H1 (cell line): ENCODE measurements around the gene KLRF1. TPM values are rescaled to one million over a fixed set of nuclear protein-coding genes. Genes with fewer than 3 reads are reported as not detected.

Experiments
- CTCF ChIA-PET: fragments of 300-600 bp; sonication (Branson Sonifier 250); formaldehyde crosslinking; loops from one replicate; lab custom pipeline; 2021; ENCODE audit not compliant: partially characterized antibody; lab: Charles Lee
- POLR2A ChIA-PET: fragments of 300-600 bp; sonication (Branson Sonifier 250); formaldehyde crosslinking; loops from one replicate; lab custom pipeline; 2021; ENCODE audit warnings: inconsistent platforms; ENCODE audit not compliant: partially characterized antibody; lab: Charles Lee
- DNase-seq, 2 experiments: peaks; one replicate each; pipeline versions ENCODE4 v3.0.0 to v3.0.0-alpha.2; 2010 to 2022; ENCODE audit warnings: low spot score in 2 of 2, low read depth in 1 of 2, mixed read lengths in 1 of 2
- FAIRE-seq: peaks from 2 replicates; lab custom pipeline; 2011; peaks lifted over from hg19 to GRCh38; lab: Jason Lieb, UNC
- H2AFZ ChIP-seq: 2 replicates; pipeline ENCODE4 v1.8.1; 2012; ENCODE audit warnings: low read length, inconsistent platforms
- H2AK5ac ChIP-seq: 2 replicates; pipeline ENCODE4 v1.6.1; 2013; ENCODE audit warnings: low read depth, low read length
- H2BK120ac ChIP-seq: replicated peaks from 2 replicates; pipeline ENCODE3; 2013; ENCODE audit warnings: low read depth, low read length, inconsistent platforms
- H2BK12ac ChIP-seq: 2 replicates; pipeline ENCODE4 v1.6.1; 2013; ENCODE audit warnings: low read depth, low read length
- H2BK15ac ChIP-seq: 2 replicates; pipeline ENCODE4 v1.6.1; 2013; ENCODE audit warnings: low read length
- H2BK20ac ChIP-seq: 2 replicates; pipeline ENCODE4 v1.6.1; 2013; ENCODE audit warnings: low read length
- H2BK5ac ChIP-seq: 2 replicates; pipeline ENCODE4 v1.6.1; 2013; ENCODE audit warnings: low read depth, low read length
- H3K14ac ChIP-seq: 2 replicates; pipeline ENCODE4 v1.6.1; 2013; ENCODE audit warnings: inconsistent platforms; ENCODE audit not compliant: insufficient read length
- H3K18ac ChIP-seq: 2 replicates; pipeline ENCODE4 v1.6.1; 2013; ENCODE audit warnings: low read length; ENCODE audit errors: extremely low read depth
- H3K23ac ChIP-seq: 2 replicates; pipeline ENCODE4 v1.6.1; 2013; ENCODE audit warnings: inconsistent platforms; ENCODE audit not compliant: insufficient read length
- H3K23me2 ChIP-seq: 2 replicates; pipeline ENCODE4 v1.6.1; 2013; ENCODE audit warnings: low read depth, low read length
- H3K27ac ChIP-seq: 2 replicates; pipeline ENCODE4 v1.6.1; 2011; ENCODE audit warnings: low read depth, low read length, inconsistent platforms
- H3K27me3 ChIP-seq, 4 experiments: replicated peaks in 1 of 4; 1 replicate in 1 of 4; 2 replicates in 3 of 4; pipeline versions ENCODE4 v1.6.1 to v1.8.1; 2011 to 2013; ENCODE audit warnings: low read length in 3 of 4, mild to moderate bottlenecking in 3 of 4, inconsistent platforms in 2 of 4, mixed read lengths in 2 of 4, moderate library complexity in 1 of 4; ENCODE audit not compliant: control insufficient read depth in 3 of 4, insufficient read depth in 3 of 4; ENCODE audit errors: extremely low read depth in 1 of 4
- H3K36me3 ChIP-seq, 4 experiments: 2 replicates each; pipeline versions ENCODE4 v1.6.1 to v1.8.1; 2011 to 2013; ENCODE audit warnings: mild to moderate bottlenecking in 4 of 4, low read length in 3 of 4, moderate library complexity in 2 of 4, control low read depth in 1 of 4, inconsistent platforms in 1 of 4; ENCODE audit not compliant: insufficient read depth in 4 of 4, control insufficient read depth in 2 of 4
- H3K4ac ChIP-seq: replicated peaks from 2 replicates; pipeline ENCODE3; 2013; ENCODE audit warnings: low read length, low read depth, mixed read lengths, inconsistent platforms; ENCODE audit not compliant: insufficient read length
- H3K4me1 ChIP-seq, 4 experiments: replicated peaks in 1 of 4; 1 replicate in 1 of 4; 2 replicates in 3 of 4; pipeline versions ENCODE4 v1.6.1 to v1.8.1; 2011 to 2013; ENCODE audit warnings: low read length in 3 of 4, inconsistent platforms in 2 of 4, mixed read lengths in 1 of 4; ENCODE audit not compliant: insufficient read depth in 4 of 4, control insufficient read depth in 3 of 4
- H3K4me2 ChIP-seq, 2 experiments: 2 replicates each; pipeline versions ENCODE4 v1.6.1 to v1.8.1; 2011 to 2013; ENCODE audit warnings: low read depth in 2 of 2, low read length in 2 of 2, control low read depth in 1 of 2, inconsistent platforms in 1 of 2, mild to moderate bottlenecking in 1 of 2; ENCODE audit not compliant: insufficient read depth in 1 of 2
- H3K4me3 ChIP-seq, 4 experiments: fragments of 200-600, 300-600 bp in 1 of 4; sonication (generic), shearing (Covaris generic), sonication (Bioruptor Twin) in 1 of 4; 2 replicates each; pipeline versions ENCODE4 v1.5.1 to v1.8.1; 2011 to 2016; ENCODE audit warnings: low read length in 4 of 4, low read depth in 3 of 4, control low read depth in 2 of 4, inconsistent platforms in 2 of 4, mild to moderate bottlenecking in 2 of 4, mixed read lengths in 1 of 4, moderate library complexity in 1 of 4; ENCODE audit not compliant: insufficient read depth in 2 of 4; ENCODE audit errors: extremely low read depth in 1 of 4
- H3K56ac ChIP-seq: replicated peaks from 2 replicates; pipeline ENCODE3; 2013; ENCODE audit warnings: low read depth, mild to moderate bottlenecking, mixed read lengths, low read length, inconsistent platforms; ENCODE audit not compliant: insufficient read length
- H3K79me1 ChIP-seq: 2 replicates; pipeline ENCODE4 v1.6.1; 2013; ENCODE audit warnings: low read depth, low read length, control low read depth
- H3K79me2 ChIP-seq, 2 experiments: 2 replicates each; pipeline versions ENCODE4 v1.6.1 to v1.8.1; 2012 to 2013; ENCODE audit warnings: low read length in 2 of 2, mild to moderate bottlenecking in 2 of 2, inconsistent platforms in 1 of 2; ENCODE audit not compliant: insufficient read depth in 2 of 2, control insufficient read depth in 1 of 2
- H3K9ac ChIP-seq, 4 experiments: replicated peaks in 1 of 4; 1 replicate in 1 of 4; 2 replicates in 3 of 4; pipeline versions ENCODE4 v1.6.1 to v1.8.1; 2011 to 2013; ENCODE audit warnings: low read depth in 3 of 4, low read length in 3 of 4, control low read depth in 2 of 4, mild to moderate bottlenecking in 2 of 4, moderate library complexity in 2 of 4, inconsistent platforms in 1 of 4; ENCODE audit errors: extremely low read depth in 1 of 4
- H3K9me3 ChIP-seq, 2 experiments: 2 replicates each; pipeline versions ENCODE4 v1.6.1 to v1.8.1; 2012 to 2013; ENCODE audit warnings: mild to moderate bottlenecking in 2 of 2, moderate library complexity in 2 of 2, control low read depth in 1 of 2, inconsistent platforms in 1 of 2, low read depth in 1 of 2, low read length in 1 of 2, mixed read lengths in 1 of 2; ENCODE audit not compliant: insufficient read depth in 2 of 2
- H4K20me1 ChIP-seq, 2 experiments: replicated peaks in 1 of 2; 2 replicates each; pipeline versions ENCODE3 to v1.8.1; 2011 to 2013; ENCODE audit warnings: inconsistent platforms in 2 of 2, low read length in 2 of 2, mild to moderate bottlenecking in 1 of 2; ENCODE audit not compliant: insufficient read depth in 2 of 2, control insufficient read depth in 1 of 2
- H4K5ac ChIP-seq: 2 replicates; pipeline ENCODE4 v1.6.1; 2013; ENCODE audit warnings: low read length, low read depth, mixed read lengths, inconsistent platforms; ENCODE audit not compliant: insufficient read length
- H4K8ac ChIP-seq: 2 replicates; pipeline ENCODE4 v1.8.0; 2013; ENCODE audit warnings: mild to moderate bottlenecking, moderate library complexity, low read length, inconsistent platforms; ENCODE audit not compliant: insufficient read depth; ENCODE audit errors: extremely low read depth
- H4K91ac ChIP-seq: replicated peaks from 2 replicates; pipeline ENCODE3; 2013; ENCODE audit warnings: low read length, mixed read lengths, inconsistent platforms; ENCODE audit not compliant: insufficient read length
- CBX8 ChIP-seq: fragments of 300-800, 300-1000 bp; sonication (generic); IDR thresholded peaks from 2 replicates; pipeline ENCODE4 v1.7.1; 2016; ENCODE audit warnings: low read depth, low read length, borderline replicate concordance
- CHD1 ChIP-seq: IDR thresholded peaks from 2 replicates; pipeline ENCODE4 v1.6.1; 2012; ENCODE audit warnings: low read depth, low read length, improper control_type of control experiment
- EGR1 ChIP-seq: IDR thresholded peaks from 2 replicates; pipeline ENCODE4 v1.6.1; 2011; ENCODE audit warnings: low read depth, low read length, borderline replicate concordance
- JUND ChIP-seq: IDR thresholded peaks from 2 replicates; pipeline ENCODE4 v1.6.1; 2011; ENCODE audit warnings: mild to moderate bottlenecking, improper control_type of control experiment, low read length
- KDM5A ChIP-seq: fragments of 200-600 bp; IDR thresholded peaks from 2 replicates; pipeline ENCODE4 v1.7.1; 2012; ENCODE audit warnings: mild to moderate bottlenecking, low read length, inconsistent platforms, mixed read lengths
- RBBP5 ChIP-seq: IDR thresholded peaks from 2 replicates; pipeline ENCODE4 v1.7.1; 2012; ENCODE audit warnings: low read depth, mild to moderate bottlenecking, inconsistent platforms, low read length, moderate library complexity, borderline replicate concordance
- RFX5 ChIP-seq: IDR thresholded peaks from 2 replicates; pipeline ENCODE4 v1.6.1; 2011; ENCODE audit warnings: low read depth, low read length, improper control_type of control experiment, borderline replicate concordance
- SIRT6 ChIP-seq: IDR thresholded peaks from one replicate; pipeline ENCODE4 v1.7.1; 2012; ENCODE audit warnings: low read length, inconsistent platforms
- SP4 ChIP-seq: IDR thresholded peaks from 2 replicates; pipeline ENCODE4 v1.6.1; 2012; ENCODE audit warnings: low read length, inconsistent platforms
- SRF ChIP-seq: IDR thresholded peaks from 2 replicates; pipeline ENCODE4 v1.6.1; 2011; ENCODE audit warnings: mild to moderate bottlenecking, low read depth, low read length, moderate library complexity
- TAF1 ChIP-seq: IDR thresholded peaks from 2 replicates; pipeline ENCODE4 v1.6.1; 2011; ENCODE audit warnings: mild to moderate bottlenecking, low read depth, low read length
- YY1 ChIP-seq: IDR thresholded peaks from 2 replicates; pipeline ENCODE4 v1.6.1; 2011; ENCODE audit warnings: low read depth, mild to moderate bottlenecking, low read length
- WGBS, 2 experiments: shearing (Covaris generic) in 1 of 2; methylation state at CpG; one replicate each; pipeline versions ENCODE4 v1.1.6 to v1.1.7; 2013 to 2015; ENCODE audit warnings: low lambda C conversion rate in 2 of 2, mixed read lengths in 2 of 2, inconsistent platforms in 1 of 2, low coverage in 1 of 2, missing lambda C conversion rate in 1 of 2; ENCODE audit not compliant: insufficient replicate concordance in 2 of 2, insufficient coverage in 1 of 2, insufficient read length in 1 of 2; ENCODE audit errors: extremely low coverage in 1 of 2, missing lambda C conversion rate in 1 of 2; 5-methylcytosine and 5-hydroxymethylcytosine counted together
- polyA plus RNA-seq, 7 experiments: library from polyadenylated mRNA; depleted of rRNA in 3 of 7; stranded (reverse) in 5 of 7; unstranded in 2 of 7; fragments of >200 nt in 5 of 7; fragments of 200-250 nt in 2 of 7; gene quantifications; 1 replicate in 5 of 7; 2 replicates in 1 of 7; 4 replicates in 1 of 7; pipeline versions ENCODE4 v1.2.1 to v1.2.3, GENCODE V29; 2011 to 2013; ENCODE audit warnings: missing spikeins in 2 of 7, mixed read lengths in 2 of 7
- total RNA-seq: library from RNA; stranded (reverse); fragmentation: NEBNext Ultra II Directional; extraction: Animal tissue kit (Norgen Biotek cat#: 25700); gene quantifications from 2 replicates; pipeline ENCODE4 v1.2.1, GENCODE V29; 2021
- TF ChIP-seq, protein P1 (sequence below): IDR thresholded peaks from 2 replicates; pipeline ENCODE4 v1.6.1; 2012; ENCODE audit warnings: low read length, inconsistent platforms

Gene KLRF1
- total and polyA plus RNA-seq, 2 of the 8 experiments (the other 6 are each of a cell fraction or from before 2014, with no cell fraction given) = not detected

DNA sequence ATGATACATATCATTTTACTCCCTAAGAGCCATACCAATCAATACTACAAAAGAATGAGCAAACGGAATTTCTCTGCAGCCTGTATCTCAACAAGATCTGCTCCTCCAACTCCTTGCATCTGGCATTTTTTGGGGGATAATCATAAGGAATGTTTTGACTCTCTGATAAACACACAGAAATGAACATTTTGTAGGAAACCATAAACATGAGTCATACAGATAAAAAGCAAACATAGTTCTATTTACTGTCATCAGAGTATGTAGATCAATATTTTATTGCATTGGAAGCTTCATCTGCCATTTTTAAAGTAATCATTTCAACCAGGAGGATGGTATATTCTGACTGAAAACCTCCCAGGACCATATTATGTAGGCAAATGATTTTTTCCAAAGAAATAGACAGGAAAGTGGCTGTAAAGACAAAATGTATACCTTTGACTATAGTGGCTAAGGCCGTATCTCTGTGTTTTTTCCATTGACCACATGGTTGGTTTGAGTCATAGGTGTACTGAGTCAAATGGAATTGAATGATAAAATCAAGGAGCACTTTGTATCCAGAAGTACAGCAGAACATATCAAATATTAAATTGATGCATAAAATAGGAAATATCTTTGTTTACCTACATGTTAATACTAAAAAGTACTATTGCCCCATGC is 34.2 kb upstream of the KLRF1 start:
- WGBS, 2 experiments = 87% methylated on average over 2 of the region's 2 CpGs; no CpG with 5 or more reads in 1 of the 2 experiments
- POLR2A ChIA-PET = no interaction called here
- DNase-seq (no peak), FAIRE-seq (no peak)
- H2AFZ ChIP-seq = no peak overlapping the region
- H3K27ac ChIP-seq = no peak overlapping the region
- no peak overlapping the region for H4K91ac ChIP-seq
- no peak overlapping the region for H2BK15ac ChIP-seq
- no peaks in the 10 kb centered on the region for H3K36me3 ChIP-seq
- H3K14ac ChIP-seq = no peak overlapping the region
- no peaks in the 10 kb centered on the region for H4K20me1 ChIP-seq
- no peak overlapping the region for H4K8ac ChIP-seq
- no peak overlapping the region for H2BK12ac ChIP-seq
- no peak overlapping the region for H3K4me3 ChIP-seq
- H3K79me1 ChIP-seq = no peaks in the 10 kb centered on the region
- peaks cover 0 to 11% of the 10 kb centered on the region in 2 experiments; a peak in 2 of 4 replicates for H3K9me3 ChIP-seq
- no peak overlapping the region for H3K18ac ChIP-seq
- H3K56ac ChIP-seq = no peak overlapping the region
- H3K27me3 ChIP-seq = no peaks in the 10 kb centered on the region
- no peak overlapping the region for H4K5ac ChIP-seq
- H3K79me2 ChIP-seq = no peaks in the 10 kb centered on the region
- no peak overlapping the region for H3K4me2 ChIP-seq
- no peak overlapping the region for H2AK5ac ChIP-seq
- no peak overlapping the region for H3K23ac ChIP-seq
- no peak overlapping the region for H2BK120ac ChIP-seq
- H2BK20ac ChIP-seq = no peak overlapping the region
- no peaks in the 10 kb centered on the region for H3K23me2 ChIP-seq
- H3K4ac ChIP-seq = no peak overlapping the region
- no peaks in the 10 kb centered on the region; a peak in 1 of 7 replicates for H3K4me1 ChIP-seq
- H3K9ac ChIP-seq = no peak overlapping the region
- H2BK5ac ChIP-seq = no peak overlapping the region
- CTCF ChIA-PET = interaction anchor here (0.7 to 1.2 kb wide), 2 partner anchors 42 to 50 kb away, joined by 4 to 6 read pairs; no protein-coding TSS in a partner anchor
- no peak for TF ChIP-seq YY1
- TF ChIP-seq CBX8 = no peak
- TF ChIP-seq JUND = no peak
- no peak for TF ChIP-seq TAF1
- TF ChIP-seq SP4 = no peak
- TF ChIP-seq EGR1 = no peak
- TF ChIP-seq SRF = no peak
- TF ChIP-seq CHD1 = no peak
- no peak for TF ChIP-seq KDM5A
- TF ChIP-seq, protein P1, sequence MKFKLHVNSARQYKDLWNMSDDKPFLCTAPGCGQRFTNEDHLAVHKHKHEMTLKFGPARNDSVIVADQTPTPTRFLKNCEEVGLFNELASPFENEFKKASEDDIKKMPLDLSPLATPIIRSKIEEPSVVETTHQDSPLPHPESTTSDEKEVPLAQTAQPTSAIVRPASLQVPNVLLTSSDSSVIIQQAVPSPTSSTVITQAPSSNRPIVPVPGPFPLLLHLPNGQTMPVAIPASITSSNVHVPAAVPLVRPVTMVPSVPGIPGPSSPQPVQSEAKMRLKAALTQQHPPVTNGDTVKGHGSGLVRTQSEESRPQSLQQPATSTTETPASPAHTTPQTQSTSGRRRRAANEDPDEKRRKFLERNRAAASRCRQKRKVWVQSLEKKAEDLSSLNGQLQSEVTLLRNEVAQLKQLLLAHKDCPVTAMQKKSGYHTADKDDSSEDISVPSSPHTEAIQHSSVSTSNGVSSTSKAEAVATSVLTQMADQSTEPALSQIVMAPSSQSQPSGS = no peak
- no peak for TF ChIP-seq SIRT6
- TF ChIP-seq RBBP5 = no peak
- TF ChIP-seq RFX5 = no peak
